CD4-positive, CD25-positive, alpha-beta regulatory T cell (primary cell): ENCODE data around the gene ZNF831. TPM values are rescaled to one million over a fixed set of nuclear protein-coding genes. Genes with fewer than 3 reads are reported as not detected.
A peak's percentile ranks its signal among the peaks of the same experiment; 100 is the strongest.

Source experiments
- ATAC-seq, 2 donors: fragments of 150-1000 bp; cut with Tn5 transposase; one replicate each; pipeline ENCODE4 v1.10.0; 2021; ENCODE audit warnings: low read depth in 2 of 2, moderate number of reproducible peaks in 2 of 2, moderate library complexity in 1 of 2
- DNase-seq, 3 donors: peaks; one replicate each; pipeline versions ENCODE4 v3.0.0 to v3.0.0-alpha.2; 2012 to 2022; ENCODE audit warnings: mixed read lengths in 1 of 3
- H3K27ac ChIP-seq: one replicate; pipeline ENCODE4 v1.7.0; 2013; ENCODE audit warnings: mild to moderate bottlenecking, low read length; ENCODE audit not compliant: insufficient read depth, poor library complexity, severe bottlenecking
- H3K27me3 ChIP-seq: one replicate; pipeline ENCODE4 v1.7.0; 2013; ENCODE audit warnings: low read length; ENCODE audit not compliant: control insufficient read depth, insufficient read depth
- H3K36me3 ChIP-seq: one replicate; pipeline ENCODE4 v1.7.0; 2013; ENCODE audit warnings: mild to moderate bottlenecking, low read length, moderate library complexity; ENCODE audit not compliant: control insufficient read depth, insufficient read depth
- H3K4me1 ChIP-seq: 2 replicates; pipeline ENCODE4 v1.7.0; 2013; ENCODE audit warnings: mild to moderate bottlenecking, low read length; ENCODE audit not compliant: insufficient read depth, control insufficient read depth, poor library complexity, severe bottlenecking
- H3K4me3 ChIP-seq: one replicate; pipeline ENCODE4 v1.7.0; 2013; ENCODE audit warnings: low read depth, mild to moderate bottlenecking, low read length, moderate library complexity
- H3K9me3 ChIP-seq, 2 experiments: 1 replicate in 1 of 2; 2 replicates in 1 of 2; pipeline ENCODE4 v1.7.0; 2013; ENCODE audit warnings: low read length in 2 of 2, mild to moderate bottlenecking in 1 of 2, moderate library complexity in 1 of 2; ENCODE audit not compliant: control insufficient read depth in 2 of 2
- H3K27ac Mint-ChIP-seq, 3 donors: one replicate each; pipeline ENCODE4 v1.8.0; 2020 to 2022; ENCODE audit warnings: mild to moderate bottlenecking in 3 of 3, mixed read lengths in 3 of 3, moderate library complexity in 2 of 3
- H3K27me3 Mint-ChIP-seq: one replicate; pipeline ENCODE4 v1.8.0; 2022; ENCODE audit warnings: mild to moderate bottlenecking, mixed read lengths
- H3K36me3 Mint-ChIP-seq: one replicate; pipeline ENCODE4 v1.8.0; 2020; ENCODE audit warnings: mixed read lengths
- H3K4me1 Mint-ChIP-seq, 4 donors: one replicate each; pipeline ENCODE4 v1.8.0; 2020 to 2022; ENCODE audit warnings: mixed read lengths in 4 of 4, mild to moderate bottlenecking in 1 of 4
- H3K4me3 Mint-ChIP-seq, 4 donors: one replicate each; pipeline ENCODE4 v1.8.0; 2020 to 2022; ENCODE audit warnings: mild to moderate bottlenecking in 4 of 4, mixed read lengths in 4 of 4, moderate library complexity in 3 of 4
- H3K9me3 Mint-ChIP-seq, 7 donors: one replicate each; pipeline ENCODE4 v1.8.0; 2020 to 2022; ENCODE audit warnings: mixed read lengths in 7 of 7, mild to moderate bottlenecking in 3 of 7, moderate library complexity in 2 of 7
- polyA plus RNA-seq, 4 donors: library from polyadenylated mRNA; unstranded; fragments of 300-500 nt; fragmentation: Illumina TruSeq; gene quantifications; one replicate each; pipeline ENCODE4 v1.2.3, GENCODE V29; 2021
- total RNA-seq: library from RNA; stranded (reverse); gene quantifications from one replicate; pipeline ENCODE4 v1.2.3, GENCODE V29; 2022

Gene ZNF831
- total and polyA plus RNA-seq, 5 donors from 2014 or later: 15.9 to 90.3 (median 19.2) TPM

DNA sequence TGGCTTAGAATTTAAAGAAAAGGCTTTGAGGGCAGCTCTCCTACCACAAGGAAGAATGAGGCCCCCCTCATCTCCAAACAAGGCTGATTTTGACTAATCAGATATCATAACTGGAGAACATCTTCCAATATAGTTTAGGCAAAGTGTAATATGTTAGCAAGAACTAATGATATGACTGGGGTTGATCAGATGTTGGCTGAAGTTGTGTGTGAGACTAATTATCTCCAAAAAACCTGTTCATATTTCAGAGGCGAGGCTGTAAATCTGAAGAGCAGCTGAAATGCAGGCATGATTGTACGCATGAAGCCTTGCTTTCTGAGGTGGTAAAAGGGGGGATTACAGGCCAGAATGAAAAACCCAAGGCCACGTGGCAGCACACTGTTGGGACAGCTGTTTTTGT lies 16.0 kb upstream of the ZNF831 start:
- DNase-seq (no peak), ATAC-seq (no peak)
- Histone ChIP-seq H3K27me3 (no peaks in the 10 kb centered on the region), H3K4me1 (peaks cover 76% of the 10 kb centered on the region), H3K4me3 (peak overlapping the region; percentile 99), H3K9me3 (no peaks in the 10 kb centered on the region), H3K36me3 (peaks cover 8% of the 10 kb centered on the region), H3K27ac (peak overlapping the region; percentile 99)
- H3K27me3 Mint-ChIP-seq: peaks cover 6% of the 10 kb centered on the region
- peaks cover 24% of the 10 kb centered on the region for H3K36me3 Mint-ChIP-seq
- H3K9me3 Mint-ChIP-seq: peaks cover 0 to 14% (median 0%) of the 10 kb centered on the region in 7 donors
- peak overlapping the region; percentile 94 to 97 (median 96) for H3K4me3 Mint-ChIP-seq
- H3K27ac Mint-ChIP-seq: peak overlapping the region; percentile 96 to 100 (median 100)
- H3K4me1 Mint-ChIP-seq: peaks cover 26 to 90% (median 67%) of the 10 kb centered on the region in 4 donors

DNA sequence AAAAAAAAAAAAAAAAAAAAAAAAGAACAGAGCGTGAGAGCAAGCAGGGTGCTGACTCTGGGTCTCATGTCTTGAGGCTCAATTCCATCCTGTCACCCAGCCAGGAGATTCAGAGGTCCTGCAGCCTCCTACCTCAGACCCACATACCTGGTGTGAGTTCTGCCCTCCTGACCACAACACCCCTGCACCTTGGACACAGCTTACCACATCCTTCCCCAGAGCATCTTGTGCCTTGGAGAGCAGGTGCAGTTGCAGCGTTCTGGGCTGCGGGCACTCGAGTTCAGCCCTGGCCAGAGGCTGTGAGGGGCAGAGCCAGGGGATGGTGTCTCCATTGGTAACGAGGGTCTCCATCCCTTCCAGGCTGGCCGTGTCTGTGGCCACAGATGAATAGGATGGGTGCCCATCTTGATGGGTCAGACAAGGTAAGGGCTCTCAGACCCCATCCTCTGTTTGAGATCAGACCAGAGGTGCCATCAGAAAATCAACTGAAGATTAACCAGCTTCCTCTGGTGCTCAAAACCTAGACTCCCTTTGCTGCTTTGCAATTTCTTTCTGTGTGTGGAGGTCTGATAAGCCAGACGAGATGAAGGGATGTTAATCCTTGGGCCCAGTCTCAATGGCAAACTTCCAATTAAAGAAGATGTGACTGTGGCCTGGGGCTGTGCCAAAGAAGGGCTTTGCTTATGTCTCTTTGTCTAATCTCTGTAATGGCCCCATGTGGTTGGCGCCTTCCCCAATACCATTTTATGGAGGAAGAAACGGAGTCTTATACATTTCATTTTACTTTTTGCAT lies 14.7 kb upstream of the ZNF831 start:
- Mint-ChIP-seq H3K27ac (peak overlapping the region; percentile 99 to 100 (median 100)), H3K36me3 (peaks cover 35% of the 10 kb centered on the region), H3K4me1 (peaks cover 24 to 96% (median 76%) of the 10 kb centered on the region in 4 donors), H3K27me3 (peaks cover 6% of the 10 kb centered on the region), H3K4me3 (peak overlapping the region; percentile 82 to 96 (median 90)), H3K9me3 (peaks cover 0 to 14% (median 0%) of the 10 kb centered on the region in 7 donors)
- peak overlapping the region; percentile 75 for H3K4me3 ChIP-seq
- H3K9me3 ChIP-seq: no peaks in the 10 kb centered on the region
- peaks cover 90% of the 10 kb centered on the region for H3K4me1 ChIP-seq
- peak overlapping the region; percentile 99 for H3K27ac ChIP-seq
- ATAC-seq (no peak), DNase-seq (peak in 2 of 3 donors; percentile 58 to 63)
- no peaks in the 10 kb centered on the region for H3K27me3 ChIP-seq
- peaks cover 12% of the 10 kb centered on the region for H3K36me3 ChIP-seq

DNA sequence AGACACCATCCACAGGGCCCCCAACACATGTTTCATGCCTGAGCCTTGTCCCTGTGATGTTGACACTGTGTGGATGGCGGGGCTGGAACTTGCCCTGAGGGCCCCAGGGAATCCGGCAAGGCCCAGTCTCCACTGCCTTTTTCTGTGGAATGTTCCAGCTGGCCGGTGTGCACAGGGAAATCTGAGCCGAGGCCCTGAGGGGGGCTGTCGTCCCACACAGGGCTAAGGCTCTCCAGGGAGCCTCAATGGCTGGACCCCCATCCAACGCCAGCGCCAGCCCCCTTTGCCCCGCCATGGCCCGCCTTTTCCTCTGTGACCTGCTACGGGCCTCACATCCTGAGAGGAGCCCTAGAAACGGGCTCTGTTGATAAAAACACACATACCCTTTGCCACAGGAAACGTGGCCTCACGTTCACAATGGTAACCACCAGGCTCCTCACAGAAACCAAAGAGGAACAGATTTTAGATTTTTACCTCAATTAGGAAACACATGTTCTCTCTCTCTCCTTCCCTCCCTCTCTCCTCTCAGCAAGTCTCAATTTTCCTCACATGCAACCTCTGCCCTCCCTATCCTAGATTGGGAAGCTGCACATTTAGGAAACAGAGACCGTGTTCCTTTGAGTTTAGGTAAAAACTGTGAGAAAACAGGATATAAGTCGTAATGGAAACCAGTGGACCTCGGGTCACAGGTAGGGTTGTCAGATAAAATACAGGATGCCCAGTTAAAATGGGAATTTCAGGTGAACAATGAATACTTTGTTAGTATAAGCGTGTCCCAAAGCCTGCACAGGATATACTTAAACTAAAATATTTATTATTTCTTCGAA lies 13.7 kb upstream of the ZNF831 start:
- H3K4me3 Mint-ChIP-seq: peak overlapping the region; percentile 82 to 96 (median 90)
- DNase-seq: peak; percentile 70 to 92 (median 90)
- Histone ChIP-seq H3K4me3 (peak overlapping the region; percentile 75), H3K4me1 (peaks cover 95% of the 10 kb centered on the region), H3K9me3 (no peaks in the 10 kb centered on the region), H3K36me3 (peaks cover 12% of the 10 kb centered on the region), H3K27ac (peak overlapping the region; percentile 99), H3K27me3 (no peaks in the 10 kb centered on the region)
- H3K36me3 Mint-ChIP-seq: peaks cover 39% of the 10 kb centered on the region
- peak overlapping the region; percentile 99 to 100 (median 100) for H3K27ac Mint-ChIP-seq
- peaks cover 0 to 14% (median 0%) of the 10 kb centered on the region in 7 donors for H3K9me3 Mint-ChIP-seq
- peaks cover 6% of the 10 kb centered on the region for H3K27me3 Mint-ChIP-seq
- ATAC-seq: peak; percentile 78 to 79
- H3K4me1 Mint-ChIP-seq: peaks cover 21 to 96% (median 75%) of the 10 kb centered on the region in 4 donors

DNA sequence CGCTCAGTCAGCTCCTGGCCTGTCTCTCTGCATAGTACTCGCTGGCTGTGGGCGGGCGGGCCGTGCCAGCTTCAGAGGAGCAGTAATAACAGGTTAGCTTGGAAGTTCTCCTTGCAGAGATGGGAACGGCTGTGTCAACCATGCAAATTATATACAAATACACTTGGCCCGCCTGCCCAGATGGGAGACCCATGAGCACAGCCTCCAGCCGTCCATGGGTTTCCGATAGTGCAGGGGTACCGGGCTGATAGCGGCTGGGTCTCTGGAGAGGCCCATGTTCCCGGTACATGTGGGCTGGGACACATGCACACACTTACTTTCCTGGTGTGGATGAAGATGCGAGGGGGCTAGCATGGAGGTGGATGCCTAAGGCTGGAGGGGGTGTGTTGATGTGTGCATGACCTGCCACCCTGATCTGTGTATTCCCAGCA lies 12.8 kb upstream of the ZNF831 start:
- Mint-ChIP-seq H3K27ac (peak overlapping the region; percentile 99 to 100 (median 100)), H3K36me3 (peaks cover 42% of the 10 kb centered on the region), H3K9me3 (peaks cover 0 to 14% (median 0%) of the 10 kb centered on the region in 7 donors), H3K4me1 (peaks cover 26 to 96% (median 76%) of the 10 kb centered on the region in 4 donors), H3K27me3 (peaks cover 6% of the 10 kb centered on the region), H3K4me3 (peak overlapping the region; percentile 82 to 96 (median 94))
- peak overlapping the region; percentile 99 for H3K27ac ChIP-seq
- H3K27me3 ChIP-seq: no peaks in the 10 kb centered on the region
- H3K36me3 ChIP-seq: peaks cover 12% of the 10 kb centered on the region
- peaks cover 95% of the 10 kb centered on the region for H3K4me1 ChIP-seq
- peak overlapping the region; percentile 67 for H3K4me3 ChIP-seq
- no peaks in the 10 kb centered on the region for H3K9me3 ChIP-seq
- no peak for ATAC-seq
- DNase-seq: no peak

DNA sequence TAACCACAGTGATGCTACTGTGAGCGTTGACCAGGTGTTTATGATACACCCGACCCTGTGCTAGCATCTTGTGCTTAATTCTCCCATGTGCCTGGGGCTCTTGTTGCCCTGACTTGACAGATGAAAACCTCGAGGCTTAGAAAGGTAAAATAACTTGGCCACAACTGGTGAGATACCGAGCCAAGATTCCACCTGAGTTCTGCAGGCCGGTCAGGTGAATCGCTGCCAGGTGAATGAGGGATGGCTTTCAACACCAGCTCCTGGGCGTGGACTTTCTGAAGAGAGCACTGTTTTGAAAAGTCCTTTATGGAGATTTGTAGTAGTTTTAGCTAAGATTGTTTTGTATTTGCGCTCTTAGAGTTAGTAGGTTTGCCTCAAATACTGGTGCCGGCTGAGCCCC lies 12.2 kb upstream of the ZNF831 start:
- Mint-ChIP-seq H3K27ac (peak overlapping the region; percentile 99 to 100 (median 100)), H3K27me3 (peaks cover 6% of the 10 kb centered on the region), H3K36me3 (peaks cover 37% of the 10 kb centered on the region), H3K4me1 (peaks cover 26 to 97% (median 80%) of the 10 kb centered on the region in 4 donors), H3K4me3 (peak overlapping the region; percentile 82 to 96 (median 87)), H3K9me3 (peaks cover 0 to 14% (median 0%) of the 10 kb centered on the region in 7 donors)
- no peak for DNase-seq
- Histone ChIP-seq H3K27ac (peak overlapping the region; percentile 99), H3K4me3 (peak overlapping the region; percentile 67), H3K27me3 (no peaks in the 10 kb centered on the region), H3K4me1 (peaks cover 96% of the 10 kb centered on the region), H3K36me3 (peaks cover 12% of the 10 kb centered on the region), H3K9me3 (no peaks in the 10 kb centered on the region)
- no peak for ATAC-seq

DNA sequence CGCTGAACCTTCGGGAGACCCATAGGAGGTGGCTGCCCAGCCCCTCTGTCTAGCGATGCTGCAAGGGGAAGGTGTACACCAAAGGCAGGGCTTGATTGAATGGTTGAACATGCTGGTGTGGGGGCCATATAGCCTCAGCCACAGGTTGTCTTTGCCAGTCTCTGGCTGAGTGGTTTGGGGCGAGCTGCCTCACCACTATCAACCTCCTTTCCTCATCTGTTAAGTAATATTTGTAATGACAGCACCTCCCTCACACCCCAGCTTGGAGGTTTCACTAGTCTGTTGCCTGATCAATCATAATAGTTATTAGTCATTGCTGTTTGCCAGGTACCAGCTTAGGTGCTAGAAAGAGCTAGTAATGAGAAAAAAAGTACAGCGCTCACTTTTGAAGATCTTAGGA lies 11.8 kb upstream of the ZNF831 start:
- H3K4me3 Mint-ChIP-seq: peak overlapping the region; percentile 82 to 96 (median 87)
- H3K4me3 ChIP-seq: peak overlapping the region; percentile 67
- peak; percentile 45 to 51 for ATAC-seq

More for the DNA sequence above, 11.8 kb upstream of the ZNF831 start:
- Mint-ChIP-seq H3K36me3 (peaks cover 39% of the 10 kb centered on the region), H3K27me3 (peaks cover 6% of the 10 kb centered on the region), H3K9me3 (peaks cover 0 to 10% (median 0%) of the 10 kb centered on the region in 7 donors), H3K4me1 (peaks cover 26 to 95% (median 82%) of the 10 kb centered on the region in 4 donors), H3K27ac (peak overlapping the region; percentile 99 to 100 (median 100))
- DNase-seq: peak in 2 of 3 donors; percentile 51 to 67
- Histone ChIP-seq H3K4me1 (peaks cover 97% of the 10 kb centered on the region), H3K27ac (peak overlapping the region; percentile 99), H3K36me3 (peaks cover 12% of the 10 kb centered on the region), H3K27me3 (no peaks in the 10 kb centered on the region), H3K9me3 (no peaks in the 10 kb centered on the region)
